Activated CD4-positive, alpha-beta T cell treated with anti-CD3 and anti-CD28 coated beads, Interleukin-2, amount 50 U/mL, for 4 hours (primary cell): ENCODE data around the gene VPS9D1.
"Not testable (repeated sequence)": the region's sequence is repeated elsewhere in the genome, so short reads cannot be mapped to it uniquely, and the experiment has no call there.

Experiments
- DNase-seq, 2 experiments: peaks; one replicate each; pipeline ENCODE4 v3.0.0-alpha.2; 2020

Gene VPS9D1

DNA sequence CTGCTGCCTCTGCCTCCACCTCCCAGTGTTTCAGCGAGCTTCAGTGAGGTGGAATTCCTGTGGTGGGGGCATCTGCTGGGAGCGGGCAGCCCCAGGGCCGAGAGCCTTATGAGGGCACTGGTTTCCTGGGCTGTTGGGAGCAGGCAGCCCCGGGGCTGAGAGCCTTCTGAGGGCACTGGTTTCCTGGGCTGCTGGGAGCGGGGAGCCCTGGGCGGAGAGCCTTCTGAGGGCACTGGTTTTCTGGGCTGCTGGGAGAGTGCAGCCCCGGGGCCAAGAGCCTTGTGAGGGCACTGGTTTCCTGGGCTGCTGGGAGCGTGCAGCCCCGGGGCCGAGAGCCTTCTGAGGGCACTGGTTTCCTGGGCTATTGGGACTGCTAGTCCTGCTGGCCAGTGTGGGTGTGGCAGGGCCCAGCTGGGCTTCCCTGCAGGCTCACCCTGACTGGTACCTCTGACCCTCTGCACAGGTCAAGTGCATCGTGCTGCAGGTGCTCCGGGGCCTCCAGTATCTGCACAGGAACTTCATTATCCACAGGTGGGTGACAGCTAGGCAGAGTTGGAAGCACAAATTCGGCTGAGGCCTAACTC is 28.6 kb downstream of the VPS9D1 start:
- no peak for DNase-seq

DNA sequence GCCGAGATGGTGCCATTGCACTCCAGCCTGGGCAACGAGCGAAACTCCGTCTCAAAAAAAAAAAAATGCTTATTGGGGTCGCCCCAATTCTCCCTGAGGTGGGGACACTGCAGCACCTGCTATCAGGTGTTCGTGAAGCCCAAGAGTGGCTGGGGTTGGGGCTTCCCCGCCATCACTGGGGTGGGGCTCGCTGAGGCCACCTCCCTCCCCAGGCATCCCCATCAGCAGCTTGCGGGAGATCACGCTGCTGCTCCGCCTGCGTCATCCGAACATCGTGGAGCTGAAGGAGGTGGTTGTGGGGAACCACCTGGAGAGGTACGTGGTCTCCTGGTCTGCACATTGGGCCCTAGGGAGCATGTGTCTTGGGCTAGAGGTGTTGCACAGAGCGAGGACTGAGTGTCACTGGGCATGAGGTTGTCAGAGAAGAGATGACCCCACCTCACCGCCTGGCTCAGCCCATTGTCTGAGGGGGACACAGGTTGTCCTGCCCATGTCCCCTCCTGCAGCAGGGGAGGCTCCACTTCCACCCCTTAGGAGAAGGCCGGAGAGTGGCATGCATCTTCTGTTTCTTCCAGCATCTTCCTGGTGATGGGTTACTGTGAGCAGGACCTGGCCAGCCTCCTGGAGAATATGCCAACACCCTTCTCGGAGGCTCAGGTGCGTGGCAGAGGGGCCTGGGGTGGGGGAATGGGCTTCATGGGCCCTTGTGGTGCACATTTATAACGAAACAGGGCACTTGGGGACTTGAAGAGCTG is 29.3 kb downstream of the VPS9D1 start:
- DNase-seq = no peak

DNA sequence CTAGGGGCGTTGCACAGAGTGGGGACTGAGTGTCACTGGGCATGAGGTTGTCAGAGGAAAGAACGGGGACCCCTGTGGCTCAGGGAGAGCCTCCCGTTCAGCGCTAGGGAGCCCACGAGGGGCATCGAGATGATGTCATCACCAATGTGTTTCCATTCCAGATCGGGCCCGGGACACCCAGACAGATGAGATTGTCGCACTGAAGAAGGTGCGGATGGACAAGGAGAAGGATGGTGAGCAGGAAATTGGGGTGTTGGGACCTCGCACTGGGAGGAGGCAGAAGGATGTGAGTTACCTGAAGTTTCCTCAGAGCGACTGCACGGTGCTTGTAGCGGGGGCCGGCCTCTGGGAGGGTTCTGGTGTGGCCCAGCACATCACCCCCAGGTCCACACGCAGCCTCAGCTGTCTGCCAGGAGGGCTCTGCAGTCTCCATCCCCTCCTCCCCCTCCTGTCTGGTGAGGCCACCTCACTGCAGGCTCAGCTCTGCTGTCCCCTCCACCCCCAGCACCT is 30.3 kb downstream of the VPS9D1 start:
- no peak for DNase-seq

DNA sequence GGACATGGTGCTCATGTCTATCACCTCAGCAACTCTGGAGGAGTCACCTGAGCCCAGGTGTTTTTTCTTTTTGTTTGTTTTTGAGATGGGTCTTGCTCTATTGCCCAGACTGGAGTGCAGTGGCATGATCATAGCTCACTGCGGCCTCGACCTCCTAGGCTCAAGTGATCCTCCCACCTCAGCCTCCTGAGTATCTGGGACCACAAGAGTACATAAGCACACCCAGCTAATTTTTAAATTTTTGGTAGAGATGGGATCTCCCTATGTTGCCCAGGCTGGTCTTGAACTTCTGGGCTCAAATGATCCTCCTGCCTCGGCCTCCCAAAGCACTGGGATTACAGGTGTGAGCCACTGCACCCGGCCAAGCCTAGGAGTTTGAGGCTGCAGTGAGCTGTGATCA is 31.1 kb downstream of the VPS9D1 start:
- not testable (repeated sequence) for DNase-seq

DNA sequence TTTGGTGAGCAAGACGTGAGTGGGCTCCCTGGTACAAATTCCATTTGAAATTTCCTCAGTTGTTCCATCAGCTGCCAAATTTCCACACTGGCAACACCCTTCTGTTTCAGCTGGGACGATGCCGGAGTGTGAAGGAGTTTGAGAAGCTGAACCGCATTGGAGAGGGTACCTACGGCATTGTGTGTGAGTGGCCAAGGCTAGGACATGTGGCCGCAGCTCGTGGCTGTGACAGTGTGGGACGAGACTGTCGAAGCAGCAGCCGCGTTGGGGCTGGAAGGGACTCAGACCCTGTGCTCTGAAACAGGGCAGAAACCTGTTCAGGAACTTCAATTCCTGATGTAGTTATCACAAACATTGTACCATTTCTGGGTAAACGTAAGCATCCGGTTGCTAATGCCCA is 31.6 kb downstream of the VPS9D1 start:
- DNase-seq = no peak

DNA sequence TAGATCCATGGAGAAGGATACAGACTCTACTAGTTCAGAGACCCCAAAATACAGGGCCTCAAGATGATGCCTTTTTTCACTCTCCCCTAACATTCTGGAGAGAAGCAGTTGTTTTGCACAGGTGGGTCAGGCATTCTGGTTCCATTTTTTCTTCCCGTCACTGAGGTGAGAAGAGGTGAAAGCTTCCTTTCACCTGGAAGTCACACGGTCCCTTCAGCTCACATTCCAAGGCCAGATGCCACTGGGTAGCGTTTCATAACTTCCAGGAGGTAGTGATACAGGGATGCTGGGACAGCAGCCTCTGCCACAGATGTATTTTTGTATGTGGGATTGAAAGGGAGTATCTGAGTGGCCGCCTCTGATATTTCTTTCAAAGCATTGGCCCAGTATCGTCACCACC is 32.3 kb downstream of the VPS9D1 start:
- DNase-seq = no peak

DNA sequence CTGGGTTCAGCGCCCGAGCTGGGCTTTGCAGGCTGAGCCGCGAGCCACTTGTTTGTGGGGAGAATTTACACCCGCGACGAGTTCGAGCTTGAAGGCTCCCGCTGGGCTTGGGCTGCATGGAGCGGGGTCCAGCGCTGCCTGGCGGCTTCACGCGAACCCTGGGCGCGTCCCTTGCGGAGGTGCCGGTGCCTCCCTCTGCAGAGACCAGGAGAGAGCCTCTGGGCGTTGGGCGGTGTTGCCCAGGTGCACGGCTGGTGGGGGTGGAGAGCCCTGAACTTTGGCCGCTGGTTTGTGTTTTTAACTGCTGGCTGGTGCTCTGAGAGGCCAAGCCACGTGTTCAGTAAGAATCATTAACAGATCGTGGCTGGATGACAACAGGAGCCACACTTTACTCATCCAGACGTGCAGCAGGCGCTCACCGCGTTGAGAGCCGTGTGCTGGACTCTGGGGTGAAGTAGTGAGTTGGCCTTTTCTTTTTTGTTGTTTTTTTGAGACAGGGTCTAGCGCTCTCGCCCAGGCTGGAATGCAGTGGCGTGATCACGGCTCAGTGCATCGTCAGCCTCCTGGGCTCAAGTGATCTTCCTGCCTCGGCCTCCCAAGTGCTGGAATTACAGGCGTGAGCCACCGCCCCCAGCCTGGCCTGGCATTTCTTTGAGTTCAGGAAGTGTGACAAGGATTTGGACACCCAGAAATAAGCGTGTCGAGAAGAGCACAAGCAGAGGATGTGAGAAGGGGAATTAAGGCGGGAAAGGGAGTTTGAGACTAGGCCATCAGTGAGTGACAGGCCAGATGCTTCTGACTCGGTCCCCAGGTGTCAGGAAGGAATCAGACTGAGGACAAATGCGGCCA is 33.4 kb downstream of the VPS9D1 start:
- DNase-seq = no peak

DNA sequence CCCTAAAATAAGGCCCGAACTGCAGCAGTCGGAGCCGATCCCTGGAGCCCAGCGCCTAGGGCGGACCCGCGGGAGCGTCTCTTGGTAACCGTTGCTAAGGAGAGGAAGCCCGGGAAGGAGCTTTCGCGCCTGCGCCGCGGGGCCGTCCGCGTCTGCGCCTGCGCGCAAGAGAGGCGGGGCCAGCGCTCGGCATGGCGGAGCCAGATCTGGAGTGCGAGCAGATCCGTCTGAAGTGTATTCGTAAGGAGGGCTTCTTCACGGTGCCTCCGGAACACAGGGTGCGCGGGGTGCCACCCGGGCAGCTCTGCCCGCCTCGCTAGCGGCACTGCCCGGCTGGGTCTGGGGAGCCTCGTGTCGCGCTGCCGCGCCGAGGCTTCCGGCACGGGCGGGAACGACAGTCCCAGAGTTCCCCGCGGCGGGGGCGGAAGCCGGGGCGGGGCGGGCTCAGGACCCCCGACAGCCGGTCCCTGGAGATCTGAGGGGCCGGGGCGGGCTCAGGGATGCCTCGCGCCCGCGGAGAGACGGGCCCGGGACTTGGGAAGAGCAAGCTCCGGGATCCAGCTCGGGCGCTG is 34.1 kb downstream of the VPS9D1 start, which contains the start of gene CDK10:
Gene CDK10 (plus strand): TSS at position 170 of the 572 bp plus-strand sequence. CDS start 22 bp downstream, at position 192.
- DNase-seq = peak; percentile 78 to 80

DNA sequence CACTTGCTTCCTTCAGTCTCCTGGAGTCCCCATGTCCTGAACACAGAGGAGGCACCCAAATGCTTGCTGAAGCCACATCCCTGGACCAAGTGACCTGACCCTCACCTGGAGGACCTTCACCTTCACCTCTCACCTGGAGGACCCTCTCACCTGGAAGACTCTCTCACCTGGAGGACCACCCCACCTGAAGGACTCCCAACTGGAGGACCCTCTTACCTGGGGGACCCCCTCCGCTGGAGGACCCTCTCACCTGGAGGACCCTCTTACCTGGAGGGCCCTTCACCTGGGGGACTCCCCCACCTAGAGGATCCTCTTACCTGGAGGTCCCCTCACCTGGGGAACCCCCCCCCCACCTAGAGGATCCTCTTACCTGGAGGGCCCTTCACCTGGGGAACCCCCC is 34.8 kb downstream of the VPS9D1 start:
- no peak for DNase-seq

DNA sequence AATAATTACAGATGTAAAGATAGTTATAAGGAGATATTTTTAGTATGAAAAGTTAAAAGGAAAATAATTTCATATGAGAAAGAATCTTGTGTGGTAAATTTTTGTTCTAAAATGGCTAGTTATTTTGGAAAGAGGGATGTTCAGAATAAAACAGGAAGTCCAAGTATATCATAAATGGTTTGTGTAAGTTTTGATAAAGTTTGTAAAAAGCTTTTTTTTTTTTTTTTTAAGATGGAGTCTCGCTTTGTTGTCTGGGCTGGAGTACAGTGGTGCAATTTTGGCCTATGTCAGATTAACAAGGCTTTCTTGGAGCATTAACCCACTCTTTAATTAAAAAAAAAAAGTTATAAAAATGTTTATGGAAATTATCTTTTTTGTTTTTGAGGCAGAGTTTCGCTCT is 42.4 kb downstream of the VPS9D1 start:
- DNase-seq = no peak

DNA sequence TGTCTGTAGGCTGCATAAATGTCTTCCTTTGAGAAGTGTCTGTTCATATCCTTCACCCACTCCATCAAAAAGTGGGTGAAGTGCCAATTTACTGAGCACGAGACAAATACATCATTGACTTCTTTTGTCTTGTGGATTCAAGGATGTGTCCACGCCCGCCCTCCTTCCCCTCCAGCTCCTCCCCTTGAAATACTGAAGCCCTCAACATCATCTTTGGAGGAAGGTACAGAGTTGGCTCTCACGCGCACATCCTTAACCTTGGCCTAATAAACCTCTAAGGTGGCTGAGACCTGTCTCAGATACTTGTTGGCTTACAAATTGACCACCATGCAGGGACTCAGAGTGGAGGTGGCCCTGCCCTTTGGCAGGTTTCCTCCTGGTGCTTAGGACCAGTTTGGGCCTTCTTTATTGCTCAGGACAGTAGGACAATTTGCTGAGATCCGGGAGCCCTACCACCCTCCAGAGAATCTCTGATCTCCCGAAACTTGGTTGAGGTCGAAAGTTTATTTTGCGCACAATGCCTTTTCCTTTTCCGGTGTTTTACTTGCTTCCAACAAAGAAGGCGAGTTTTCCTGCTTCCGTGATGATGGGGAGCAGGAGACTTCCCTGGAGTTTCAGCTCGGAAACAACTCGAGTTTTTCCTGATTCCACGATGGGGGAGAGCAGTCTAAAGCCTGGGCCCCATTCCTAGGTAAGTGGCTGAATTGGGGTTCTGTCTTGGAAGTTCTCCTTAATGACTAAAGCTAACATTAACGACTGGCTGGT is 48.3 kb downstream of the VPS9D1 start:
- DNase-seq = no peak

DNA sequence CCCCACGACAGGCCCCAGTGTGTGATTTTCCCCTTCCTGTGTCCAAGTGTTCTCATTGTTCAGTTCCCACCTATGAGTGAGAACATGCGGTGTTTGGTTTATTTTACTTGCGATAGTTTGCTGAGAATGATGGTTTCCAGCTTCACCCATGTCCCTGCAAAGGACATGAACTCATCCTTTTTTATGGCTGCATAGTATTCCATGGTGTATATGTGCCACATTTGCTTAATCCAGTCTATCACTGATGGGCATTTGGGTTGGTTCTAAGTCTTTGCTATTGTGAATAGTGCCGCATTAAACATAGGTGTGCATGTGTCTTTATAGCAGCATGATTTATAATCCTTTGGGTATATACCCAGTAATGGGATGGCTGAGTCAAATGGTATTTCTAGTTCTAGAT is 49.1 kb downstream of the VPS9D1 start:
- not testable (repeated sequence) for DNase-seq

DNA sequence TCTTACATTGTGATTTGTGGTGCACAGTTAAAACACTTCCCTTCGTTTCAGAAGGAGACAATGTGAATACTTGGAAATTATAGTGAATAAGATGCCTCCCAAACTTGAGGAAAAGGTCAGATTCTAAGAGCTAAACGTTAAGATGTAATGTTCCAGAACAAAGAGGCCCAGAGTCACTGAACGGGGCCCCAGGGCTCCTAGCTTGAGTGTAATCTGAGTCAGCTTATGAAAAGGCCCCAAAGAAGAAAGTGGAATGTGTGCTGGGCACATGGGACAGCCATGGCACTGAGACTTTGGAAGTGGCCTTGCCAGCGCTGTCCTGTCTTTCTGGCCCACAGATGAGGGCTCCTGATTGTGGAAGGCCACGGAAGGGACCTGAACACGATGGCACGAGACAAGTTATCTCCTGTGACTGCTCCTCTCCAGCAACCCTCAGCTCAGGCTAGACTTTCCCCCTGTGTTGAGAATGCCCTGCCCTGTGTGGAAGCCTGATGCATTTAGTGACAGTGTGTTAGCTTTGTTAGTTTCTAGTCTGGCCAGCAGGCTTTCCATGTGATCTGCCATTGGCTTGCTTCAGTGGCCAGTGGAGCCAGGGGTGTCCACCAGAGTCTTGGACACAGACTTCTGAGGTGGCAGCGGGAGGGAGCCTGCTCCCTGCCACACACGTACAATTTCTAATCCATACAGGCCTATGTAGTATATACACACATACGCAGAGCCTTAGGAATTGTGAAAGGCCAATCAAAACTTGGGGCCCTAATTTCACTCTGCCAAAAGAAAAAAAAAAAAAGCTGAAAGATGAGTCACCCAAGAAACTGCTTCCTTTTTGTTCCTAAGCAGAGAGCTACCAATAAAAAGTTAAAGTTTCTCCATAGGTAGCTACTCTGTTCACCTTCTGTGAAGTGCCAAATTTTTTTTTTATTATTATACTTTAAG is 49.9 kb downstream of the VPS9D1 start:
- DNase-seq = no peak

DNA sequence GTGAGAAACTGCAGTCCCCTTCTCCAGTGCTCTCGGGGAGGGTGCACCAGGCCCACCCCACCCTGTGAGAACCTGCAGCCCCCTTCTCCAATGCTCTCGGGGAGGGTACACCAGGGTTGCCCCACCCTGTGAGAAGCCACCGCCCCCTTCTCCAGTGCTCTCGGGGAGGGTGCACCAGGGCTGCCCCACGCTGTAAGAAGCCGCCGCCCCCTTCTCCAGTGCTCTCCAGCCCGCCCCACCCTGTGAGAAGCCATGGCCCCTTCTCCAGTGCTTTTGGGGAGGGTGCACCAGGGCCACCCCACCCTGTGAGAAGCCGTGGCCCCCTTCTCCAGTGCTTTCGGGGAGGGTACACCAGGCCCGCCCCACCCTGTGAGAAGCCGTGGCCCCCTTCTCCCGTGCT is 50.9 kb downstream of the VPS9D1 start:
- no peak for DNase-seq

DNA sequence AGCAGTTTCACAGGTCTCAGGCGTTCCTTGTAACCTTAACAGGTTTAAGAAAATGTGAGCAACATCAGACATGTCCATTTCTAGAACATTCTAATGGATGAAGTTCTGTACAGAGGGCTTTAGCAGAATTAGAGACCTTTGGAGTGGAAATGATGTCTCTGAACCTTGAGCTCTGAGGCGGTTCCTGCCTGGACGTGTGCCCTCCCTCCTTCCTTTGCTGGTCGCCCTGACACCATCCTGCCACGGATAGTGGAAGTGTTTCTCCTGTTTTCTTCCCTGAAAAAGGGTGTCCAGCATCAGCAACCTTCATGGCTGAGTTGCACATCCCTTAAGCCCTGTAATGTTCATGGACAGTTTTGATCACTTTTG is 51.9 kb downstream of the VPS9D1 start:
- no peak for DNase-seq

DNA sequence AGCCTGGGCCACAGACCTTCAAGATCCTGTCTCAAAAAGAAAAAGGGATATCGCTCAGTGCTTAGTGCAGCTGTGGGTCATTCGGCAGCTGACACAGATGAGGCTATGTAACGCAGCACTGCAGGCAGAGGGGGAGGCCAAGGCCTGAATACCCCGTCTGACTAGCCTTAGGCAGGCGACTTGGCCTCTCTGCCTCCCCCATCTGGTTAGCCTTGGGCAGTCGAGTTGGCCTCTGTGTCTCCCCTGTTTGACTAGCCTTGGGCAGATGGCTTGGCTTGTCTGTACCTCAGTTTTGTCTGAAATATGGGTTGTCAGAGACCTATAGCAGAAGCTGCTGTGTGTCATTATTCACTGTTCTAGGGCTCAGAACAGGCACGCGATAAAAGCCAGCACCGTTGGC is 53.1 kb downstream of the VPS9D1 start:
- DNase-seq = no peak

DNA sequence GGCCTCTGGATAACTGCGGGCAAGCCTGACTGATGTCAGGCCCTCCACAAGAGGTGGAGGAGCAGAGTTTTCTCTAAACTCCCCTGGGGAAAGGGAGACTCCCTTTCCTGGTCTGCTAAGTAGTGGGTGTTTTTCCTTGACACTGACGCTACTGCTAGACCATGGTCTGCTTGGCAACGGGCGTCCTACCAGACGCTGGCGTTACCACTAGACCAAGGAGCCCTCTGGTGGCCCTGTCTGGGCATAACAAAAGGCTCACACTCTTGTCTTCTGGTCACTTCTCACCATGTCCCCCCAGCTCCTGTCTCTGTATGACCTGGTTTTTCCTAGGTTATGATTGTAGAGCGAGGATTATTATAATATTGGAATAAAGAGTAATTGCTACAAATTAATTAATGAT is 53.7 kb downstream of the VPS9D1 start:
- DNase-seq = not testable (repeated sequence)

DNA sequence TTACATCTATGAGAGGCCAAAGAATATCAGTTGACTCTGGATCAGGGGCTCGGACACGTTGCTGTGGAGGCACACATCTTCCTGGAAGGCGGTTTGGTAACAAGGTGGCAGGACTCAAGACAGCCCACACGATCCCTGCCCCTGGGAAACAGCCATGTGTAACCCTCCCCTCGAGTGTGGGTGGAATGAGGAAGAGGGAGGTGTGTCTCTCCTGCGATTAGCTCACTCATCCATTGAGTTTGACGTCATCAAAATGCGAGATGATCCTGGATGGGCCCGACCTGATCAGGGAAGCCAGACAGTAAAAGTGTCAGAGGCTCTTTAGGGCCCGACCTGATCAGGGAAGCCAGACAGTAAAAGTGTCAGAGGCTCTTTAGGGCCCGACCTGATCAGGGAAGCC is 56.5 kb downstream of the VPS9D1 start:
- DNase-seq = not testable (repeated sequence)

DNA sequence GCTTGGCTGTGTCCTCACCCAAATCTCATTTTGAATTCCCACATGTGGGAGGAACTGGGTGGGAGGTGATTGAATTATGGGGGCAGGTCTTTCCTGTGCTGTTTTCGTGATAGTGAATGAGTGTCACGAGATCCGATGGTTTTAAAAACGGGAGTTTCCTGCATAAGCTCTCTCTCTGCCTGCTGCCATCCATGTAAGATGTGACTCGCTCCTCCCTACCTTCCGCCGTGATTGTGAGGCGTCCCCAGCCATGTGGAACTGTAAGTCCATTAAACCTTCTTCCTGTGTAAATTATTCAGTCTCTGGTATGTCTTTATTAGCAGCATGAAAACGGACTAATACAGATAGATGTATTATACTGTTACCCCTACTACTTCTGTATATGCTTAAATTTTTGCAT is 59.5 kb downstream of the VPS9D1 start:
- no peak for DNase-seq

DNA sequence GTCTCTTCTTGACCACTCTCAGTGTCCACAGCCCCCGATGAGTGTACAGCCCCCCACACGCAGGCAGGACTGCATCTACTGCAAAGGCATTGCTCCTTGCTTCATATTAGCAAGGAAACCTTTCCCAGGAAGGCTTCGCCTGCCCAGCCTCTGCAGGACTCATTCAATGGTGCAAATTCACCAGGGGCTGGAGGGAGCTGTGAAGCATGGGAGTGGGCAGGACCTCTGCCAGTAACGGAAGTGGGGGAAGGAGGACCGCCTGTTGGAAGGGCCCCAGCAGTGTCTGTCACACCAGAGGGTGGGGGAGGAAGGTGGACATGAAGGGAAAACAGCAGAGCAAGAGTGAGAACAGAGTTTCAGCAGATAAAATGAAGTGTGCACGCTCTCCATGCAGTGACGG is 60.6 kb downstream of the VPS9D1 start:
- DNase-seq = no peak

DNA sequence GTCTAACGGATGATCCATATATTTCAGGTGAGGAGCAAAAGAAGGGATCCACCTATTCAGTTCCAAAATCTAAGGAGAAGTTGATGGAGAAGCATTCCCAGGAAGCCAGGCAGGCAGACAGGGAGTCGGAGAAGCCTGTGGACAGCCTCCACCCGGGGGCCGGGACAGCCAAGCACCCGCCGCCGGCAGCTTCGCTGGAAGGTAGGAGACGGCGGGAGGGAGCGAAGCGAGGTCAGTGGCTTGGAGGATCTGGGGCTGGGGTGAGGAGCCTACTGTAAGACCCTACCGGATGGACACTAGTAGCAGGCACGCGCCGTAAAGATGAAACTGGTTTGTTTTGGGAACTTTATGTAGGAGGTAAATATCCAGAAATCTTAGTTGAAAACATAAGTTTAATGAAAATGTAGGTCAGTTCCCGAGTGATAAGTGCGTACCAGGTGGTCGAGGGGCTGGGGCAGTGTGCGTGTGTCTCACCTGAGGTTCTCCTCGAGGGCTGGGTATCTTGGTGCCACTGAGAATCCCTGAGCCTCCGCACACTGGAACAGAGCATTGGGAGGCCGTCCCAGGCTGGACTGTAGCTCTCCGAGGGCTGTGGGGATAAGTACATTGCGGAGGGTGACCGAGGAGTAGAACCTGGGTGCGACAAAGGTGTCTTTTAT is 62.3 kb downstream of the VPS9D1 start:
- no peak for DNase-seq
